NK-92 (cell line): ENCODE results near the gene C4A.
"Not testable (repeated sequence)": the region's sequence is repeated elsewhere in the genome, so short reads cannot be mapped to it uniquely, and the experiment has no call there.

Experiments
- DNase-seq: peaks from one replicate; lab custom pipeline; 2025; ENCODE audit not compliant: unreplicated experiment; lab: John Stamatoyannopoulos, UW

C4A gene

GRCh38 chr6:31981744-31982143 lies at the start of gene C4A:
TSS of gene C4A (plus strand) at chr6:31982057. CDS start at chr6:31982108, 51 bp downstream.
- not testable (repeated sequence) for DNase-seq

DNA sequence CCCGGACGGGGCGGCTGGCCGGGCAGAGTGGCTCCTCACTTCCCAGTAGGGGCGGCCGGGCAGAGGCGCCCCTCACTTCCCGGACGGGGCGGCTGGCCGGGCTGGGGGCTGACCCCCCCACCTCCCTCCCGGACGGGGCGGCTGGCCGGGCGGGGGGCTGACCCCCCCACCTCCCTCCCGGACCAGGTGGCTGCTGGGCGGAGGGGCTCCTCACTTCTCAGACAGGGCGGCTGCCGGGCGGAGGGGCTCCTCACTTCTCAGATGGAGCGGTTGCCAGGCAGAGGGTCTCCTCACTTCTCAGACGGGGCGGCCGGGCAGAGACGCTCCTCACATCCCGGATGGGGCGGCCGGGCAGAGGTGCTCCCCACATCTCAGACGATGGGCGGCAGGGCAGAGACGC lies 49.7 kb upstream of the C4A start:
- not testable (repeated sequence) for DNase-seq

GRCh38 chr6:31933537-31933936 lies 48.3 kb upstream of the C4A start:
- DNase-seq: no peak

DNA sequence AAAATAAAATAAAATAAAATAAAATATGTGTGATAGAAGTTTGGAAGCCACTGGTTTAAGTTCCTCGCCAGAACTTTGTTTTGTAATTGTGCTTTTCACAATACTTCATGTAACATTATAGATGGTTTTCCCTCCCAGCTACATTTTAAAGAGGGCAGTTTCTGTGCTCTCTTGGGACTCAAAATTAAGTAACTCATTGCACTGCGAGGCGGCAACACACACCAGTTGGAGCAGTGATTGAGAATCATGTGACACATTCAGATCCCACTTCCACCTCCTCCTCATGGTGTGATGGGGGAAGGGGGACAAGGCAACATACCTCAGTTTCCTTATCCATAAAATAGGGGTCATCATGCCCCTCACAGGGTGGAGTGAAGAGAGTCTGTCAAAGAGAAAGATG lies 46.8 kb upstream of the C4A start:
- DNase-seq: no peak

DNA sequence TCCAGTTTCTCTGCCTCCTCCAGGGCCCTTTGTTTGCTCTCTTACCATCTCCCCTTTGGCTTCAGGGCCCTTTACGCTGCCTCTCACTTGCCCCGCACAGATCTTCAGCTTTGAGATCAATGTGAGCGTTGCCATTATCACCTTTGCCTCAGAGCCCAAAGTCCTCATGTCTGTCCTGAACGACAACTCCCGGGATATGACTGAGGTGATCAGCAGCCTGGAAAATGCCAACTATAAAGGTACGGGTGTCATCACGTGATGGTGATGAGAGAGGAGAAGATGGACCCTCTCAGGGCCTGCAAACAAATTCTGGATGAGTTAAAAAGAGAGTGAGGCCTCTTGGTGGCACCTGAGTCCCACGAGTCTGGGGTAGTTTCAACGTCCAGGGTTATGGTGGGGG lies 46.0 kb upstream of the C4A start:
- no peak for DNase-seq

DNA sequence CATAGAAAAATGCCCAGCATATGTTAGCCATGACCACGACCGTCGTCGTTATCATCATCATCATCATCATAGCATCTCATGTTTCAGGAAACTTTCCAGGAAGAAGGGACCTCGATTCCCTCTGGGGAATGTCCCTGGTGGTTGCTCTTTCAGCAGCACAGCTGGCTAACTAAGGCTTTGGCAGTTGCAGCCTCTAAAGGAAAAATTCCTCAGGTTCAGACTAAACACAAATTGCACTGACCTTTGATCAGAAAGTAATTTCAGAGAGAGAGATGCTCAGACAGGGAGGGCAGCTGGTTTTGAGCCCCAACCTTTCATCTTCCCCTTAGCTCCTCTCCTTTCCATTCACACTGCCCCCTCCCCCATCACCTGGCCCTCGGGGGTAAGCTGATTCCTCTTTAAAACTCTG lies 41.6 kb upstream of the C4A start:
- DNase-seq: no peak

- DNase-seq: no peak
These were observed 38.1 kb upstream of the C4A start for GRCh38 chr6:31943742-31944141.

GRCh38 chr6:31945154-31945506 lies 36.7 kb upstream of the C4A start:
- DNase-seq: no peak

- no peak for DNase-seq
These were observed 36.1 kb upstream of the C4A start, which contains the start of gene CFB for GRCh38 chr6:31945507-31946369. TSS of gene CFB (plus strand) at chr6:31946095. CDS start at chr6:31946222, 127 bp downstream.

GRCh38 chr6:31946370-31946885 lies 35.4 kb upstream of the C4A start:
- DNase-seq: no peak

GRCh38 chr6:31947070-31947675 lies 34.7 kb upstream of the C4A start:
- no peak for DNase-seq

- DNase-seq: no peak
These were observed 34.0 kb upstream of the C4A start for GRCh38 chr6:31947864-31948263.

DNA sequence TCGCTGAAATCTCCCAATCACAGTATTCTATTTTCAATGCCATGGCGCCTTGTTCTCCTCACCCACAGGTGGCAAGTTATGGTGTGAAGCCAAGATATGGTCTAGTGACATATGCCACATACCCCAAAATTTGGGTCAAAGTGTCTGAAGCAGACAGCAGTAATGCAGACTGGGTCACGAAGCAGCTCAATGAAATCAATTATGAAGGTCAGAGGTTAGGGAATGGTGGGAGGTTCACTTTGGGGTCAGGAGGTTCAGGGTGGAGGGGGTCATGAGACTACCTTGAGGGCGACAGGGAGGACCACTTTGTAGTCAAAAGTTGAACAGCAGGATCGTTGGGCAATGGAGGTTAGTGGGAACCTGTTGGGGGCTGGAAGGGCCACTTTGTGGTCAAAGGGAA lies 33.6 kb upstream of the C4A start:
- DNase-seq: no peak

DNA sequence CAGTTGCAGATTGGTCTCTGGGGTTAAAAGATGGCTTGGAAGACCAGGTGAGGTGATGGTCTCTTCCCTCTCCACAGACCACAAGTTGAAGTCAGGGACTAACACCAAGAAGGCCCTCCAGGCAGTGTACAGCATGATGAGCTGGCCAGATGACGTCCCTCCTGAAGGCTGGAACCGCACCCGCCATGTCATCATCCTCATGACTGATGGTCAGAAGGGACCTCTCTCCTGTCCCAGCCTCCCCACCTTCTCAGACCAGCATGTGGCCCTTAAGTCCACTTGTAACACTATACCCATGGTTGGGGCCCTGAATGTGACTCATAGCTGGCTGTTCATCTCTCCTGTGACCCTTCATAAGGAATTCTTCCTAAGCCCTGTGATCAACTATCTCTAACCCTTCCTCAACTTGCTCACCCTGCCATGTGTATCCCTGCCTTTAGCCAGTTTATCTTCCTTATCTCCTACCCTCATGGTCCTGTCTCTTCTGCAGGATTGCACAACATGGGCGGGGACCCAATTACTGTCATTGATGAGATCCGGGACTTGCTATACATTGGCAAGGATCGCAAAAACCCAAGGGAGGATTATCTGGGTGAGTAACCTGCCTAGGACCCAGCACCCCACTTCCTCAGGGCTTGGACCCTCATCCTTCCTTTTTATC lies 33.0 kb upstream of the C4A start:
- DNase-seq: no peak

DNA sequence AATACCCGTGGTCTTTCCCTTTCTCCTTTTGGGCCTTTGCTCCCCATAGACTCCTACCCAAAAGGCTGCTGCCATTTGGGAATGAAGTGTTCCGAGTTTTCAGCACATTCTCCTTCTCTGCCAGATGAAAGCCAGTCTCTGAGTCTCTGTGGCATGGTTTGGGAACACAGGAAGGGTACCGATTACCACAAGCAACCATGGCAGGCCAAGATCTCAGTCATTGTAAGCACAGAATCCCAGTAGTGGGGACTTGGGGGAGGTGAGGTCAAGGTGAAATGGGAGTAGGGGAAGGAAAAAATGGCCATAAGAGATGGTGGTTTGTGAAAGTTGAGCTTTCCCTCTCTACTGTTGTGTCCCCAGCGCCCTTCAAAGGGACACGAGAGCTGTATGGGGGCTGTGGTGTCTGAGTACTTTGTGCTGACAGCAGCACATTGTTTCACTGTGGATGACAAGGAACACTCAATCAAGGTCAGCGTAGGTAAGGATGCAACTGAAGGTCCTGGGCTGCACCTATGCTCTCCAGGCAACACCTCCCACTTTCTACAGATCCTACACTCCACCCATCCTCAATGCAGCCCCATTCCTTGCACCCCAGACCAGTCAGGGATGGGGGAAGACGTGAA lies 31.8 kb upstream of the C4A start:
- no peak for DNase-seq

GRCh38 chr6:31952140-31952805 lies 29.6 kb upstream of the C4A start:
- no peak for DNase-seq

DNA sequence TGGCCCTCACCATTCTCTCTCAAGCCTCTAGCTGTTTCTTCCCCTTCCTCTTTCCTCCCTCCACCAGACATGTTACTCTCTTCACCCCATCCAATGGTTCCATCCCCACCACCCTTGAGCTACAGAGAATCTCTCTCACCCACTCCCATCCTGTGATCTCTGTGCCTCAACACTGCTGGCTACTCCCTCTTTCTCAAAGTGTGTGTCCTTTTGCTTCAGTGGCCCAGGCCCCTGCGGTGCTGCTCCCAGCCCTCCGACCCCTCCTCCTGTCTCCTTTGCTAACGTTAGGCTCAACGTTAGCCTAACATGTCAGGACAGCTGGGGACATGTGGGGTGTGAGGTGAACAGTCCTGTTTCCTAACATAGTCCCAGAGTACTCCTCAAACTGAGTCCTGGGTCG lies 29.0 kb upstream of the C4A start:
- no peak for DNase-seq

- DNase-seq: no peak
These were observed 27.3 kb upstream of the C4A start for GRCh38 chr6:31954511-31954910.

GRCh38 chr6:31956796-31957195 lies 25.1 kb upstream of the C4A start:
- DNase-seq: no peak

DNA sequence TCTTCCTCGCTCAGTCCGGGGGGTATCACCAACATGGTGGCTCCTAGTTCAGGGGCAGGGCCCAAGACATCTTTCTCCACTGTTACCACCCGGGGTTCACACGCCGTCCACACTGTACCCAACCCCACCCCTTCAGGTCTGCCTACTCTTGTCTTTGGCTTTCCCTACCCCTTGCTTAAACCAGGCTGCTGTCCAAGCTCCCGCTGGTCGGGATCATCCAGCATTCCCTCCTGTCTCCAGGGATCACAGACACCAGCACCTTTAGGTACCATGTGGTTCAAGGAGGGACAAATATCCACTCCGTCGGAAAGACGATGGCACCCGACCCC lies 23.5 kb upstream of the C4A start:
- no peak for DNase-seq
